Measurements from ENCODE around the gene SERPINA1.

DNA sequence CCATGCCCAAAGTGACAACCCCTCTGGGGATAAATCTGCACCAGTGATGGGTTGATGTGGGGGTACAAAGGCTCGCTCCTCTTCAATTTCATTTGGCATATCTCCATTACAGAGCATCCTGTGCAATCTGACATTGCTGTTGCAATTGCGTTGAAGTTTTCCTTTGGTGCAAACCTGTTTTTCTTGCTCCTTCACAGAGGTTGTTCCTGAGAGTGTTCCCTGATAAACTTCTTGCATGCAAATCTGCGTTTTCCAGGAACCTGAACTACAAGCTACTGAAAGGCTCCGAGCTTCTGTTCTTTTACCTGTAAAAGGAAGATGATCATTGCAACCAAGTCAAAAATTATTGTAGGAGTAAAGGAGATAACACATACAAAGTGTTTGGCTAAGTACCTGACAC lies 38.1 kb upstream of the SERPINA1 start:
- TF ChIP-seq, protein P1, sequence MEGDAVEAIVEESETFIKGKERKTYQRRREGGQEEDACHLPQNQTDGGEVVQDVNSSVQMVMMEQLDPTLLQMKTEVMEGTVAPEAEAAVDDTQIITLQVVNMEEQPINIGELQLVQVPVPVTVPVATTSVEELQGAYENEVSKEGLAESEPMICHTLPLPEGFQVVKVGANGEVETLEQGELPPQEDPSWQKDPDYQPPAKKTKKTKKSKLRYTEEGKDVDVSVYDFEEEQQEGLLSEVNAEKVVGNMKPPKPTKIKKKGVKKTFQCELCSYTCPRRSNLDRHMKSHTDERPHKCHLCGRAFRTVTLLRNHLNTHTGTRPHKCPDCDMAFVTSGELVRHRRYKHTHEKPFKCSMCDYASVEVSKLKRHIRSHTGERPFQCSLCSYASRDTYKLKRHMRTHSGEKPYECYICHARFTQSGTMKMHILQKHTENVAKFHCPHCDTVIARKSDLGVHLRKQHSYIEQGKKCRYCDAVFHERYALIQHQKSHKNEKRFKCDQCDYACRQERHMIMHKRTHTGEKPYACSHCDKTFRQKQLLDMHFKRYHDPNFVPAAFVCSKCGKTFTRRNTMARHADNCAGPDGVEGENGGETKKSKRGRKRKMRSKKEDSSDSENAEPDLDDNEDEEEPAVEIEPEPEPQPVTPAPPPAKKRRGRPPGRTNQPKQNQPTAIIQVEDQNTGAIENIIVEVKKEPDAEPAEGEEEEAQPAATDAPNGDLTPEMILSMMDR (IDR thresholded peaks at IDR 0.05): no peak
- TF ChIP-seq EZH2phosphoT487 (IDR thresholded peaks at IDR 0.05) (no peak), EZH2 (IDR thresholded peaks at IDR 0.05) (no peak)
